Activated CD8-positive, alpha-beta memory T cell treated with anti-CD3 and anti-CD28 coated beads, Interleukin-2, amount 10 ng/mL, durations not matched to agents 7 days and 5 days (primary cell): ENCODE measurements around the gene DNAJC16. TPM values are rescaled to one million over a fixed set of nuclear protein-coding genes. Genes with fewer than 3 reads are reported as not detected.
"Not testable (repeated sequence)": the region's sequence is repeated elsewhere in the genome, so short reads cannot be mapped to it uniquely, and the experiment has no call there.

Experiments
- ATAC-seq: fragments of 150-1000 bp; cut with Tn5 transposase; one replicate; pipeline ENCODE4 v1.10.0; 2021; ENCODE audit warnings: moderate library complexity
- CTCF ChIA-PET: fragments of 350-600 bp; sonication (Branson Sonifier 250); formaldehyde crosslinking; loops from one replicate; lab custom pipeline; 2021; ENCODE audit warnings: antibody characterized with exemption; lab: Charles Lee
- DNase-seq: peaks from one replicate; pipeline ENCODE4 v3.0.0-alpha.2; 2020
- H3K27ac Mint-ChIP-seq: one replicate; pipeline ENCODE4 v1.8.0; 2021; ENCODE audit warnings: mild to moderate bottlenecking, mixed read lengths
- H3K27me3 Mint-ChIP-seq: one replicate; pipeline ENCODE4 v1.8.0; 2021; ENCODE audit warnings: mixed read lengths
- H3K36me3 Mint-ChIP-seq: one replicate; pipeline ENCODE4 v1.8.0; 2021; ENCODE audit warnings: mild to moderate bottlenecking, mixed read lengths
- H3K4me1 Mint-ChIP-seq: one replicate; pipeline ENCODE4 v1.8.0; 2021; ENCODE audit warnings: mixed read lengths
- H3K4me3 Mint-ChIP-seq: one replicate; pipeline ENCODE4 v1.8.0; 2021; ENCODE audit warnings: mild to moderate bottlenecking, moderate library complexity, mixed read lengths
- H3K9me3 Mint-ChIP-seq: one replicate; pipeline ENCODE4 v1.8.0; 2022; ENCODE audit warnings: low read depth, mixed read lengths
- total RNA-seq, 2 experiments: library from RNA; stranded (reverse); gene quantifications; one replicate each; pipeline ENCODE4 v1.2.3, GENCODE V29; 2021

DNAJC16 gene
- total RNA-seq, 2 experiments from 2014 or later, result 14.9 to 18.1 TPM

GRCh38 chr1:15491010-15491409 lies 35.6 kb upstream of the DNAJC16 start:
- peak; percentile 78 for ATAC-seq
- DNase-seq, result peak; percentile 63
- Mint-ChIP-seq H3K4me1 (peaks cover 11% of the 10 kb centered on the region), H3K36me3 (peaks cover 22% of the 10 kb centered on the region)
- H3K27me3 Mint-ChIP-seq, H3K4me3 Mint-ChIP-seq, H3K9me3 Mint-ChIP-seq, H3K27ac Mint-ChIP-seq: not testable (repeated sequence)
- CTCF ChIA-PET, result interaction anchor here (0.8 to 1.7 kb wide), 2 partner anchors 13 to 301 kb away, joined by 3 read pairs; no protein-coding TSS in a partner anchor

- Mint-ChIP-seq H3K4me3 (no peak overlapping the region), H3K4me1 (peaks cover 11% of the 10 kb centered on the region), H3K27ac (no peak overlapping the region), H3K27me3 (no peaks in the 10 kb centered on the region), H3K9me3 (no peaks in the 10 kb centered on the region), H3K36me3 (peaks cover 19% of the 10 kb centered on the region)
- ATAC-seq, result no peak
- DNase-seq, result no peak
- CTCF ChIA-PET, result interaction anchor here (0.9 to 1.7 kb wide), 3 partner anchors 11 to 169 kb away, joined by 3 read pairs; no protein-coding TSS in a partner anchor
Observed at GRCh38 chr1:15492596-15492995, 34.1 kb upstream of the DNAJC16 start.

GRCh38 chr1:15493869-15494390 lies 32.7 kb upstream of the DNAJC16 start:
- DNase-seq (no peak), ATAC-seq (no peak)
- no peak overlapping the region for H3K27ac Mint-ChIP-seq
- CTCF ChIA-PET, result interaction anchor here (0.6 kb wide), 1 partner anchor 147 kb away, joined by 3 read pairs; no protein-coding TSS in a partner anchor
- H3K27me3 Mint-ChIP-seq, result no peaks in the 10 kb centered on the region
- no peak overlapping the region for H3K4me3 Mint-ChIP-seq
- H3K36me3 Mint-ChIP-seq, result peaks cover 24% of the 10 kb centered on the region
- no peaks in the 10 kb centered on the region for H3K9me3 Mint-ChIP-seq
- H3K4me1 Mint-ChIP-seq, result peaks cover 11% of the 10 kb centered on the region

GRCh38 chr1:15500184-15501178 lies 26.2 kb upstream of the DNAJC16 start:
- H3K4me3 Mint-ChIP-seq, result no peak overlapping the region
- H3K27me3 Mint-ChIP-seq, result no peaks in the 10 kb centered on the region
- no peak overlapping the region for H3K27ac Mint-ChIP-seq
- H3K4me1 Mint-ChIP-seq, result no peaks in the 10 kb centered on the region
- CTCF ChIA-PET, result interaction anchor here (1.0 to 1.5 kb wide), 2 partner anchors 13 to 291 kb away, joined by 3 read pairs; no protein-coding TSS in a partner anchor
- H3K9me3 Mint-ChIP-seq, result no peaks in the 10 kb centered on the region
- H3K36me3 Mint-ChIP-seq, result peaks cover 16% of the 10 kb centered on the region
- ATAC-seq, result no peak
- no peak for DNase-seq

DNA sequence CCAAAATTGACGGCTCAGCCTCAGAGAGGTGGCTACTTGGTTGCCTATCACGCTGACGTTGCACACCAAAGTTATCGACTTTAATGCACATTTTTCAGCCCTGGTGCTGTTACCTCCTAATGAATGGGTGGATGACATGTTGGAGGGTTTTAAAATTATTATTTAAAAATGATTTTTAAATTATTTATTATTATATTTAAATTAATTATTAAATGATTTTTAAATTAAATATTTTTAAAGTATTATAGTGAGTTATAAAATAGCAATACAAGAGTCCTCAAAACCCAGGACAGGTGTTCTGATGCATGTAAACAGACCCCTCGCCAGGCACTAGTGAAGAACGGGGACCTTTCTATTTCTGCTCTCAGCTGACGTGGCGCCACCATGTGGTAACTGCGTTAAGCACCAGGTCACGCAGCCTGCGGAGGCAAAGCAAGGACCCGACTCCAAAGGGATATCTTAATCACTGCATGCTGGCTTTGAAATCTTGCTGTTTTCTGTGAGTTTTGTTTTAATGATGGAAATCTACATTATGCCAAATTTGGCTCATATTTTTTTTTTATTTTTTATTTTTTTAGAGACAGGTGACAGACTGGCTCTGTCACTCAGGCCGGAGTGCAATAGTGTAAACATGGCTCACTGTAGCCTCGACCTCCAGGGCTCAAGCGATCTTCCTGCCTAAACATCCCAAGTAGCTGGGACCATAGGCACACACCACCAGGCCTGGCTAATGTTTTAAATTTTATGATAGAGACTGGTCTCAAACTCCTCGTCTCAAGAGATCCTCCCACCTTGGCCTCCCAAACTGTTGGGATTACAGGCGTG lies 25.2 kb upstream of the DNAJC16 start:
- CTCF ChIA-PET, result interaction anchor here (0.6 to 1.5 kb wide), 2 partner anchors 11 to 178 kb away, joined by 3 to 4 read pairs; no protein-coding TSS in a partner anchor
- H3K27me3 Mint-ChIP-seq, result no peaks in the 10 kb centered on the region
- no peak overlapping the region for H3K4me3 Mint-ChIP-seq
- no peaks in the 10 kb centered on the region for H3K4me1 Mint-ChIP-seq
- H3K27ac Mint-ChIP-seq, result no peak overlapping the region
- peaks cover 13% of the 10 kb centered on the region for H3K36me3 Mint-ChIP-seq
- no peaks in the 10 kb centered on the region for H3K9me3 Mint-ChIP-seq
- ATAC-seq (peak; percentile 74), DNase-seq (peak; percentile 68)

DNA sequence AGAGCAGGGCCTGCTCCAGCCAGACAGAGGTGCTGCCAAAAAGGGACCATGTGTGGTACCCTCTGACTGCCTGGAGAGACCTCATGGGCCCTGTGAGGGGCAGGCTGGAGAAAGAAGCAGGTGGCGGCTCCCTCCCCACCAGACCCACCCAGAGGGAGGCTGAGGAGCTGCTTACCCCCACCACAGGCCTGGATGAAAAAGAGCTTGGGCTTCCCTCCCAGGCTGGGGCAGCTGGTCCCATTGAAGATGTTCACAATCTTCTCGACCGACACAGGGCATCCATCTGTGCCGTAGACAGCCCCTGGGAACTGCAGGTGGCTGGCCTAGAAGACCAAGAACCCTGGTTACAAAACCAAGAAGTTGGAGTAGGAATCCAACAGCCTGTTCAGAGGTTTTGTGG lies 22.2 kb upstream of the DNAJC16 start:
- Mint-ChIP-seq H3K27ac (no peak overlapping the region), H3K4me1 (no peaks in the 10 kb centered on the region), H3K36me3 (peaks cover 2% of the 10 kb centered on the region), H3K27me3 (no peaks in the 10 kb centered on the region), H3K4me3 (no peak overlapping the region), H3K9me3 (no peaks in the 10 kb centered on the region)
- DNase-seq, result no peak
- CTCF ChIA-PET, result interaction anchor here (1.4 kb wide), 2 partner anchors 13 to 73 kb away, joined by 3 to 5 read pairs; no protein-coding TSS in a partner anchor
- no peak for ATAC-seq

DNA sequence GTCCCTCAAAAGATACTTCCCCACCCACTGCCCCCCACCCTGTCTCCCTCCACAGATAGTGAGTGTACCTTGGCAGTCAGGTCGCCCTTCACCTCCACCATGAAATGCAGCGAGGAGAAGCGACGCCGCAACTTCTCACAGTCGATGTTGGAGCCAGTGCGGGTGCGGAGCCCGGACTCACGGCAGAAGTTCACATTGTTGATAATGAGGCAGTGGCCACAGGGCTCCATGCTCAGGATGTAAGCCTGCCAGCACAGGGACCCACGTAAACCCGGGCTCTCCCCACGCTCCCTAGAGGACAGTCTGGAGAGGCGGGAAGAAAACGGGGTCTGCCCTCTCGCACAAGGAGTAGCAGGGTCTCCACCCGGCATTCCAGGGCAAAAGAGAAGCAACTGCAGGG lies 19.8 kb upstream of the DNAJC16 start:
- H3K4me3 Mint-ChIP-seq, result no peak overlapping the region
- H3K36me3 Mint-ChIP-seq, result peaks cover 4% of the 10 kb centered on the region
- DNase-seq, result no peak
- H3K9me3 Mint-ChIP-seq, result no peaks in the 10 kb centered on the region
- ATAC-seq, result no peak
- no peak overlapping the region for H3K27ac Mint-ChIP-seq
- H3K4me1 Mint-ChIP-seq, result peaks cover 3% of the 10 kb centered on the region
- H3K27me3 Mint-ChIP-seq, result no peaks in the 10 kb centered on the region
- CTCF ChIA-PET, result no interaction called here

- H3K27ac Mint-ChIP-seq, result no peak overlapping the region
- H3K27me3 Mint-ChIP-seq, result no peaks in the 10 kb centered on the region
- no peak overlapping the region for H3K4me3 Mint-ChIP-seq
- H3K9me3 Mint-ChIP-seq, result no peaks in the 10 kb centered on the region
- peaks cover 3% of the 10 kb centered on the region for H3K4me1 Mint-ChIP-seq
- ATAC-seq, result no peak
- CTCF ChIA-PET, result no interaction called here
- peaks cover 7% of the 10 kb centered on the region for H3K36me3 Mint-ChIP-seq
- DNase-seq, result no peak
Observed at GRCh38 chr1:15507278-15507677, 19.4 kb upstream of the DNAJC16 start.

DNA sequence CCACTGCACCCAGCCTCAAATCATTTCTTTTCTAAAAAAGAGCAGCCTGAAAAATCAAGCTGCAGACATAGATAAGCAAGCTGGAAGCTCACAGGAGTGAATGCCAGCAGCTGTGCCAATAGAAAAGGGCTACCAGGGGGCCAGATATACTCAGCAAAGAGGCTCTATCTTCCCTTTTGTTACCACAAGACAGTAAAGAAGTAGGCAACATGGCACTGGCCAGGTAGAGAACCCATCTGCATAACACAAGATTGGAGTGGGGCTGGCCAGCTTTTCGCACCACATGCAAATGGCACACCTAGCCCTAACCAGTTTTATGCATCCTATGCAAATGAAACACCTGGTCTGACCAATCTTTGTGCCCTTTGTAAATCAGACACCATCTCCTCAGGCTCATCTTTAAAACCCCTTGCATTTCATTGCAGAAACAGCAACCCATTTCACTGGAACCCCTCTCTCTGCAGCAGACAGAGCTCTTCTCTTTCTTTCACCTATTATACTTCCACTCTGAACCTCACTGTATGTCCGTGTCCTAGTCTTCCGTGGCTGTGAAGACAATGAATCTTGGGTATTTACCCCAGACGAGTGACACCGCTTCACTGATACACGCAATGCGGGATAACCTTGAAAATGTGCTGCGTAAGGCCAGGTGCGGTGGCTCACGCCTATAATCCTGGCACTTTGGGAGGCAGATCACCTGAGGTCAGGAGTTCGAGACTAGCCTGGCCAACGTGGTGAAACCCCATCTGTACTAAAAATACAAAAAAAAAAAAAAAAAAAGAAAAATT lies 17.8 kb upstream of the DNAJC16 start:
- H3K36me3 Mint-ChIP-seq, result peaks cover 13% of the 10 kb centered on the region
- CTCF ChIA-PET, result interaction anchor here (1.0 kb wide), 1 partner anchor 20 kb away, joined by 3 read pairs; no protein-coding TSS in a partner anchor
- H3K9me3 Mint-ChIP-seq, result no peaks in the 10 kb centered on the region
- H3K27ac Mint-ChIP-seq, result no peak overlapping the region
- ATAC-seq (no peak), DNase-seq (no peak)
- H3K4me3 Mint-ChIP-seq, result no peak overlapping the region
- peaks cover 8% of the 10 kb centered on the region for H3K4me1 Mint-ChIP-seq
- H3K27me3 Mint-ChIP-seq, result no peaks in the 10 kb centered on the region

GRCh38 chr1:15509586-15509985 lies 17.1 kb upstream of the DNAJC16 start:
- no peaks in the 10 kb centered on the region for H3K9me3 Mint-ChIP-seq
- H3K4me3 Mint-ChIP-seq, result no peak overlapping the region
- CTCF ChIA-PET, result interaction anchor here (1.0 kb wide), 1 partner anchor 19 kb away, joined by 3 read pairs; no protein-coding TSS in a partner anchor
- no peak overlapping the region for H3K27ac Mint-ChIP-seq
- H3K4me1 Mint-ChIP-seq, result peaks cover 14% of the 10 kb centered on the region
- DNase-seq (no peak), ATAC-seq (no peak)
- peaks cover 19% of the 10 kb centered on the region for H3K36me3 Mint-ChIP-seq
- no peaks in the 10 kb centered on the region for H3K27me3 Mint-ChIP-seq

GRCh38 chr1:15510611-15511405 lies 15.8 kb upstream of the DNAJC16 start:
- peaks cover 26% of the 10 kb centered on the region for H3K4me1 Mint-ChIP-seq
- no peak overlapping the region for H3K4me3 Mint-ChIP-seq
- DNase-seq (no peak), ATAC-seq (no peak)
- no peak overlapping the region for H3K27ac Mint-ChIP-seq
- H3K36me3 Mint-ChIP-seq, result peaks cover 26% of the 10 kb centered on the region
- H3K9me3 Mint-ChIP-seq, result no peaks in the 10 kb centered on the region
- no peaks in the 10 kb centered on the region for H3K27me3 Mint-ChIP-seq
- CTCF ChIA-PET, result interaction anchor here (1.2 kb wide), 1 partner anchor 187 kb away, joined by 3 read pairs; no protein-coding TSS in a partner anchor
